NCI-H146 treated with DMSO at 0.1 percent for 48 hours (cell line): ENCODE results near the gene ADAMTSL2.
A peak's percentile ranks its signal among the peaks of the same experiment; 100 is the strongest.

Source experiments
- DNase-seq: peaks from one replicate; lab custom pipeline; 2025; ENCODE audit not compliant: unreplicated experiment; lab: John Stamatoyannopoulos, UW

ADAMTSL2 gene

GRCh38 chr9:133532937-133533668 lies 1.4 kb upstream of the ADAMTSL2 start:
- peak; percentile 6 for DNase-seq

GRCh38 chr9:133533857-133534256 lies 647 bp upstream of the ADAMTSL2 start:
- DNase-seq = no peak

DNA sequence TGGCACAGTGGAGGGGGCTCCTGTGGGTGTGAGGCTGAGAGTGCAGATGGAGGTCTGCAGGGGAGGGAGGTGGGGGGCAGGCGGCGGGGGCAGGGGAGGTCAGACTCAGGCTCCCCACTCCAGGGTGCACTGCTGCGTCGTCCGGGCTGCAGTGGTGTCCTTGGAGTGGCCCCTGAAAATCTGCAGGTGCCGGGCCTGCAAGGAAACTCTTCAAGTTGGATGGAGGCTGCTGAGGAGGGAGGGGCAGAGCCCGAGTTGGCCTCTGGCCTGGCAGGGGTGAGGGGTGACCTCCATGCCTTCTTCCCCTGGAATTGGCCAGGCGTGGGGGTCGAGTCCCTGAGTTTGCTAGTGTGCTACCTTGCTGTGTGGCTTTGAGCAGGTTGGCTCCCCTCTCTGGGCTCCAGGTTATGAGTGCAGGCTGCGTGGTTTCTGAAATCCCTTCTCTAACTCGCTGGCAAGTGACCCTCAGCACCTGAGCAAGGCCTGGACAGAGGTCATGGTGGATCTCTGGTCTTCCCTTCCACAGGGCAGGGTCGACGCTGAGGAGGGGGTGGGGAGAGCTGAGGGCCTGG lies 888 bp downstream of the ADAMTSL2 start:
- no peak for DNase-seq

DNA sequence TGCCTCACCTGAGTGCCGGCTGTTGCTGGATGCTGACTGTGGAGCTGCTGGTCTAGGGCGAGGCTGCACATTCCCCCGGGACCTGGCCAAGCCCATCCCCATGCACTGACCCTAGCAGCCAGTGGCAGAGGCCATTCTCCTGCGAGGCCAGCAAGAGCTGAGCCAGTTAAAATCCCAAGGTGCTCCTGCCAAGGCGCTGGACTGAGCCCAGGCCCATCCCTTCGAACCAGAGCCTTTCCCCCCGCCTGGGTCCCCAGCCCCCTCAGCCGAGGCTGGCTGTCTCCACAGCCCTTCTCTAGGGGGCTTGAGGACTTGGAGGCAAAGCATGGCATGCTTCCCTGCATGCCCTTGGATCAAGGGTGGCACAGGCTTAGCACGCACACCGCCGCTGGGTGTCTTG lies 1.6 kb downstream of the ADAMTSL2 start:
- no peak for DNase-seq

GRCh38 chr9:133536536-133536935 lies 2.0 kb downstream of the ADAMTSL2 start:
- no peak for DNase-seq

DNA sequence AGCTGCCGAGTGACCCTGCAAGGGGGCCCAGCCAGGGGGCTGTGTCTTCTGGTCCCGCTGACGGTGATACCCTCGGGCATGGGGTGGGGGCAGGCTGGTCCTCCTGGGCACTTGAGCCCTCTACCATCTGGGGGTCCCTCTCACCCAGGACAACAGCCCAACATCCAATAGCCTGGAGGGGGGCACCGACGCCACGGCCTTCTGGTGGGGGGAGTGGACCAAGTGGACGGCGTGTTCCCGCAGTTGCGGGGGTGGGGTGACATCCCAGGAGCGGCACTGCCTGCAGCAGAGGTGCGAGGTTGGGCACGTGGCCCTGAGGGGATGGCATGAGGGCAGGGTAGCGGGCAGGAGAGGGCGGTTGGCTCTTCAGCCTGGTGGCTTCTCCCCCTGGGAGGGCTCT lies 2.8 kb downstream of the ADAMTSL2 start:
- no peak for DNase-seq

DNA sequence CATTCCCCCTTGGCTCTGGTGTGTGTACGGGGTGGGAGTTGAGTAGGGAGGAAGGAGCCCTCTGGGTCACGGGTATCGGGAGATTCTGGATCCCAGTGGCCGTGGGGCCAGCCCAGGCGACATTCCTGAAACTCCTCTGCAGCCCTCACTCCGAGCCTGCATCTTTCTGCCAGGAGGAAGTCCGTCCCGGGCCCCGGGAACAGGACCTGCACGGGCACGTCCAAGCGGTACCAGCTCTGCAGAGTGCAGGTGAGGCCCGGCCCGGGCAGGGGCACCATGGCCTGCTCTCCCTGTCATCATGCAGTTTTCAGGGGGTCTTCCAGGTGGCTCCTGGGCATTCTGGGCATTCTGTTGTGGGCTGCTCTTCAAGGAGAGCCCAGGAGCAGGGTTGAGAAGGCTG lies 3.7 kb downstream of the ADAMTSL2 start:
- no peak for DNase-seq

- DNase-seq = no peak
Measured at GRCh38 chr9:133538851-133539833, 4.6 kb downstream of the ADAMTSL2 start.

- no peak for DNase-seq
Measured at GRCh38 chr9:133539991-133540697, 5.6 kb downstream of the ADAMTSL2 start.

- no peak for DNase-seq
Measured at GRCh38 chr9:133540698-133541025, 6.2 kb downstream of the ADAMTSL2 start.

DNA sequence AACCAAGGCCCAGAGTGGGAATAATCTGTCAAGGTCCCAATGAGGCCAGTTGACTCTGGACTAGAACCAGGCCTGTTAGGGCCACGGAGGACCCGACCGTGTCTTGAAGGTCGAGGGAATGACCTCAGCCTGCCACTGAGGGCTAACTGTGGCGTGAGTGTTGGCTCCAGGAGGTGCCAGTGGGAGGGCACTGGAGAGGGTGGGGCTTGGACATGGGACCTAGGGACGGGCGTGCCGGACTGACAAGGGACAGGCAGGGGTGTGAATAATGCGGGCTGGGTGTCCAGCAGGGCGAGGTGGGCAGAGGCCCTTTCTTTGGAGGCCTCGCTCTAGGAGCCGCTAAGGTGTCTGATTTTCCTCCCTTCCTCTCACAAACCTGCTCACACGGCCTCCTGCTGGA lies 7.5 kb downstream of the ADAMTSL2 start:
- DNase-seq = no peak

DNA sequence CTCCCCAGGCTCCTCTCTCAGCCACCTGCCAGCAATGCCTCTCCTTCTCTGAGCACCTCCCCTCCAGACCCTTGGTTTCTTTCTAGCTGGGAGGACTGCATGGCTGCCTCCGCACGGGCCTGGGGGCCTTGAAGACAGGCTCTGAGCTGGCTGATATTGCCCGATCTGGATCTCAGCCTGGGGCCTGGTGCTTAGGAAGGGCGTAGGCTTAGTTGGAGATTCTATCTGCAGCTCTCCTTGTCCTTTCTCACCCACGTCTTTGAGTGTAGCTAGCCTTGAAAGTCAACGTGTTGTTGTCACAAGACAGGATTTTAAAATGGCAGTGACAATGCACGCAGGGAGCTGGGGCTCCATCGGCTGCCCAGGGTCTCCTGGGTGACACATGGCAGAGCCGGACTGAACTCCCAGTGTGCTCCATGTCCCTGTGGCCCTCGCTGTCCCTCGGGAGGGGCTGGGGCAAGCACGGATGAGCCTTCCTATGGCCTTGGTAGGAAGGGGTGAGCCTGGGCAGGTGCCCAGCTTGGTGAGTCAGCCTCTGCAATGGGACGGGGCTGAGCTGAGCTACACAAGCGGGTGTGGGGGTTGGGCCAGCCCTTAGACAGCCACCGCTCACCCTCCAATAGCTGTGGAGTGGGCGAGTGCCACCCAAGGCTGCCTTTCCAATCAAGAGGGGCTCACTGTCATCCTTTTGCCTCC lies 9.4 kb downstream of the ADAMTSL2 start:
- no peak for DNase-seq

DNA sequence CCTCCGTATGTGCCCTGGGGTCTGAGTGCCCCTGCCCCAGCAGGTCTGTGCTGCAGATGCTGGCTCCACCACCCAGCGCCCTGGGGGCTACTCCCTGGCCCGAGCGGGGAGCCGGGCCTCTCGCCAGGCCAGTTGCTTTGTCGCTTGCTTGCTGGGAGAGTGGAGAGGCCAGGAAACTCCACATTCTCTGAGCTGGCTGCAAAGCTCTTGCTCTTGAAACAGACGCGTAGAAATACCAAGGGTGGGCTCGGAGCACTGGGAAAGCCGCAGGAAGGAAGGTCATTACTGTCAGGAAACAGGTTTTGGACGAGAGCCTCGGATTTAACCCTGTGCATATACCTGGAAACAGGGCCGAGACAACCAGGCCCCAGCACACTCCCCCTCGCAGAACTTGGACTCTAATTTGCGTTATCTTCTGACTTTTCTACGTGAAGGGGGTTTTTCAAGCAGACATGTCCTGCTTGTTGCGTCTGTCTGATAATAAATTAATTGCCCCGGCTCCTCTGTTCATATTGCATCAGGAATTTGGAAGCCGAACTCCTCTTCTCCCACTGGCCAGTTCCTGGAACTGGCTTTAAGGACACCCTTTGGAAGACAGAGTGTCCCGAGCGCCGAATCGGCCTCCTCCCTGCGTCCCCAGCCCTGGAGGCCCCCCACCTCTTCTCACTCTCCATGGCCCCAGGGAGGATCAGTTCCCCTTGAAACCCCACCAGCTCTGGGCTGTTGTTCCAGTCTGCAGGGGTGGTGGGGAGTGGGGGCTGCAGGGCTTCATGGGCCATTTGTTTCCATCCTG lies 11.2 kb downstream of the ADAMTSL2 start:
- DNase-seq = no peak

DNA sequence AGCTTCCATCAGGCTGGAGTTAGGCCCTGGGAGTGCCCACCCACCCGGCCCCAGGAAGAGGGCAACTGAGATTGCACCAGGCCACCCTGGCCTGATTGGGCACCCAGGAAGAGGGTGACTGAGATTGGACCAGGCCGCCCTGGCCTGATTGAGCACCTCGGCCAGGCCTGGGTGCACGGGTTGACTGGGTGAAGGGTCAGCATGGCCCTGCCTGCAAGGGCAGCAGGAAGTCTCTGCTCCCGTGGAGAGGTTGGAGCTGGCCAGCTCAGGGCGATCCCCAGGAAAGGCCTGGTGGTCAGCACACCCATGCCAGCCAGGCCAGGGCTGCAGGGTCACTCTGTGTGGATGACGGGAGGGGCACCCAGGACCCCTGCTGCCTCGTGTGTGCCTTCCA lies 11.8 kb downstream of the ADAMTSL2 start:
- DNase-seq = no peak

- DNase-seq = no peak
Measured at GRCh38 chr9:133547116-133547515, 12.6 kb downstream of the ADAMTSL2 start.

GRCh38 chr9:133551446-133551845 lies 16.9 kb downstream of the ADAMTSL2 start:
- DNase-seq = no peak

DNA sequence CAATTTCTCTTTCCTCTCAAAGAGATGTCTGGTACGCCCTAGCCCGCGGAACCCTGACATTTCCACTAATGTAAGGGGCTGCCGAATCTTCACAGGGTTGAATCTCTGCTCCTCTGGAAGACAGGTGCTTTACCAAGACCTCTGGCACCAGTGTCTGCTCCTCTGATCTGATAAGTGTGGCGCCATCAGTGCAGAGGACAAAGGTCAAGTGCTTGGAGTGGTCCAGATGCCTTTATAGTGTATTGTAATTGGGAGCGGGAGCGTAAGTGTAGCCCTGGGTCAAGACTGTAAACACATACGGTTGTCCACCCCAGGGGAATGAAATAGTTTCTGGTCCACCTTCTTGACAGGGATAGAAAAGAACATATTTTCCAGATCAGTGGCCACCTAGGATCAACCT lies 17.7 kb downstream of the ADAMTSL2 start:
- no peak for DNase-seq

GRCh38 chr9:133553123-133553522 lies 18.6 kb downstream of the ADAMTSL2 start:
- DNase-seq = no peak

- no peak for DNase-seq
Measured at GRCh38 chr9:133553973-133554713, 19.6 kb downstream of the ADAMTSL2 start.
